K562 (cell line): ENCODE measurements around the gene ELK1. TPM values are rescaled to one million over a fixed set of nuclear protein-coding genes. Genes with fewer than 3 reads are reported as not detected.
A peak's percentile ranks its signal among the peaks of the same experiment; 100 is the strongest.

Experiments
- CREB3 ChIP-seq: fragments of 450-650 bp; conservative IDR thresholded peaks from 2 replicates; pipeline ENCODE4 v1.6.1; 2016; ENCODE audit warnings: missing genetic modification characterization, low read depth, mild to moderate bottlenecking, missing compliant biosample characterization, moderate library complexity
- DDX20 ChIP-seq: fragments of 450-650 bp; IDR thresholded peaks from 2 replicates; pipeline ENCODE4 v1.6.1; 2016; ENCODE audit warnings: missing genetic modification characterization, low read depth, mild to moderate bottlenecking, missing compliant biosample characterization, moderate library complexity
- DIDO1 ChIP-seq: fragments of 450-650 bp; IDR thresholded peaks from 2 replicates; pipeline ENCODE4 v1.6.1; 2016; ENCODE audit warnings: low read depth, missing biosample characterization, missing genetic modification characterization
- DMBX1 ChIP-seq: fragments of 250-450 bp; sonication (Bioruptor Pico); IDR thresholded peaks from 2 replicates; pipeline ENCODE4 v1.8.0; 2022; ENCODE audit warnings: inconsistent platforms, mild to moderate bottlenecking, moderate library complexity, borderline replicate concordance
- FIP1L1 ChIP-seq: fragments of 200-400 bp; formaldehyde crosslinking; IDR thresholded peaks from 2 replicates; pipeline ENCODE4 v1.6.1; 2018; ENCODE audit warnings: mild to moderate bottlenecking, low read depth, low read length; ENCODE audit not compliant: poor library complexity, severe bottlenecking
- FOXJ3 ChIP-seq: sonication (generic); formaldehyde crosslinking; IDR thresholded peaks from 2 replicates; pipeline ENCODE4 v1.4.0; 2020; ENCODE audit warnings: mild to moderate bottlenecking, missing genetic modification reagents
- HMGN3 ChIP-seq: IDR thresholded peaks from 2 replicates; pipeline ENCODE4 v1.6.1; 2011; ENCODE audit warnings: borderline replicate concordance, low read depth, mild to moderate bottlenecking, mixed read lengths, low read length; ENCODE audit not compliant: insufficient read length; ENCODE audit errors: extremely low read depth
- MECOM ChIP-seq: fragments of 250-450 bp; sonication (Bioruptor Pico); IDR thresholded peaks from 2 replicates; pipeline ENCODE4 v1.8.0; 2022; ENCODE audit warnings: inconsistent platforms
- MNT ChIP-seq, 2 experiments: fragments of 450-650 bp; conservative IDR thresholded peaks; 2 replicates each; pipeline ENCODE4 v1.6.1; 2017; ENCODE audit warnings: mild to moderate bottlenecking in 2 of 2, moderate library complexity in 2 of 2
- POLR2G ChIP-seq: fragments of 200-400 bp; formaldehyde crosslinking; IDR thresholded peaks from 2 replicates; pipeline ENCODE4 v1.6.1; 2017; ENCODE audit warnings: low read depth, mild to moderate bottlenecking, antibody characterized with exemption, low read length, moderate library complexity
- RREB1 ChIP-seq: fragments of 250-450 bp; sonication (Bioruptor Pico); IDR thresholded peaks from 2 replicates; pipeline ENCODE4 v1.4.0; 2020
- SAFB ChIP-seq: fragments of 200-400 bp; formaldehyde crosslinking; IDR thresholded peaks from 2 replicates; pipeline ENCODE4 v1.6.1; 2017; ENCODE audit warnings: low read depth, low read length, borderline replicate concordance
- SMAD2 ChIP-seq: fragments of 150-350 bp; IDR thresholded peaks from 2 replicates; pipeline ENCODE4 v1.6.1; 2014; ENCODE audit warnings: low read depth, mild to moderate bottlenecking, low read length
- SMAD4 ChIP-seq: fragments of 250-450 bp; sonication (Bioruptor Pico); conservative IDR thresholded peaks from 2 replicates; pipeline ENCODE4 v1.8.0; 2021; ENCODE audit warnings: inconsistent platforms, mild to moderate bottlenecking, moderate library complexity
- ZFPM2 ChIP-seq: fragments of 250-450 bp; sonication (Bioruptor Pico); IDR thresholded peaks from 2 replicates; pipeline ENCODE4 v1.5.1; 2022; ENCODE audit warnings: mild to moderate bottlenecking
- ZNF324 ChIP-seq: fragments of 250-450 bp; sonication (Bioruptor Pico); IDR thresholded peaks from 2 replicates; pipeline ENCODE4 v1.4.0; 2020; ENCODE audit warnings: mild to moderate bottlenecking
- ZNF699 ChIP-seq: fragments of 250-450 bp; sonication (Bioruptor Pico); IDR thresholded peaks from 2 replicates; pipeline ENCODE4 v1.8.0; 2021; ENCODE audit warnings: mild to moderate bottlenecking, moderate library complexity; ENCODE audit not compliant: insufficient replicate concordance
- polyA plus RNA-seq, 8 experiments: library from polyadenylated mRNA; depleted of rRNA in 4 of 8; stranded (reverse) in 5 of 8; unstranded in 3 of 8; fragments of >200 nt; fragmentation: Nextera tagmentation in 2 of 8; fragmentation: Illumina TruSeq in 1 of 8; extraction: Ambion mirVana in 2 of 8; extraction: Trizol in 1 of 8; gene quantifications; 2 replicates each; pipeline versions ENCODE4 v1.2.1 to v1.2.3, GENCODE V29; 2011 to 2014; ENCODE audit warnings: inconsistent platforms in 1 of 8, missing spikeins in 1 of 8
- total RNA-seq, 7 experiments: library from RNA; depleted of rRNA in 6 of 7; stranded (reverse); fragments of >200 nt in 6 of 7; fragmentation: Illumina TruSeq in 2 of 7; extraction: Trizol in 2 of 7; gene quantifications; 2 replicates each; pipeline versions ENCODE4 v1.2.1 to v1.2.3, GENCODE V29; 2011 to 2021; ENCODE audit warnings: low replicate concordance in 1 of 7

Gene ELK1
- total and polyA plus RNA-seq, 9 of the 15 experiments (the other 6 are each of a cell fraction or from before 2014, with no cell fraction given) = 4.4 to 74.9 (median 26.5) TPM

- no peak for TF ChIP-seq RREB1 (CRISPR knock-in tag)
- no peak for TF ChIP-seq FOXJ3 (CRISPR knock-in tag)
- TF ChIP-seq CREB3 (tag) = no peak
- TF ChIP-seq DDX20 (tag) = no peak
- TF ChIP-seq DIDO1 (tag) = no peak
- TF ChIP-seq MNT (conservative IDR thresholded peaks at IDR 0.05) = peak; percentile 9 to 46; a peak in 1 of 4 replicates
- TF ChIP-seq POLR2G = no peak
- TF ChIP-seq ZNF699 (CRISPR knock-in tag) = no peak
- TF ChIP-seq ZNF324 = no peak
- TF ChIP-seq DMBX1 (CRISPR knock-in tag) = 0 out of 2 replicates have a peak, but pooled peaks have one; percentile 0
- TF ChIP-seq FIP1L1 = no peak
- no peak for TF ChIP-seq SAFB
- TF ChIP-seq HMGN3 = peak; percentile 29
- no peak for TF ChIP-seq SMAD2
- TF ChIP-seq MECOM (CRISPR knock-in tag) = no peak
- TF ChIP-seq ZFPM2 (CRISPR knock-in tag) = no peak
- no peak for TF ChIP-seq SMAD4 (CRISPR knock-in tag)
These were observed 33.5 kb upstream of the ELK1 start (continued) for GRCh38 chrX:47683829-47684205.
